Stomach (tissue), 9 donors: ENCODE results near the gene AGAP1. TPM values are rescaled to one million over a fixed set of nuclear protein-coding genes. Genes with fewer than 3 reads are reported as not detected.

Source experiments
- DNase-seq, 2 donors: peaks; one replicate each; pipeline versions ENCODE4 v3.0.0 to v3.0.0-alpha.2; 2013 to 2019
- H3K27ac ChIP-seq, 5 donors: fragments of 200-600 bp in 4 of 5; sonication (generic) in 4 of 5; one replicate each; pipeline ENCODE4 v1.5.1; 2013 to 2019; ENCODE audit warnings: mild to moderate bottlenecking in 1 of 5, moderate library complexity in 1 of 5
- H3K27me3 ChIP-seq, 3 donors: fragments of 200-600 bp; sonication (generic); one replicate each; pipeline ENCODE4 v1.5.1; 2017 to 2019; ENCODE audit warnings: mixed run types in 1 of 3
- H3K36me3 ChIP-seq, 4 donors: fragments of 200-600 bp; sonication (generic); 1 replicate in 3 of 4; 2 replicates in 1 of 4; pipeline ENCODE4 v1.5.1; 2016 to 2019
- H3K4me1 ChIP-seq, 4 donors: fragments of 200-600 bp; sonication (generic); one replicate each; pipeline ENCODE4 v1.5.1; 2016 to 2019
- H3K4me3 ChIP-seq, 4 donors: fragments of 200-600 bp; sonication (generic) in 3 of 4; one replicate each; pipeline ENCODE4 v1.5.1; 2016 to 2019; ENCODE audit warnings: mild to moderate bottlenecking in 1 of 4
- H3K9me3 ChIP-seq, 4 donors: fragments of 200-600 bp; sonication (generic); one replicate each; pipeline ENCODE4 v1.5.1; 2016 to 2019
- CTCF ChIP-seq, 7 experiments: fragments of 450-650 bp in 4 of 7; fragments of 200-600 bp in 3 of 7; sonication (generic) in 3 of 7; IDR thresholded peaks; one replicate each; pipeline ENCODE4 v1.5.1; 2016 to 2019; ENCODE audit warnings: antibody characterized with exemption in 7 of 7, control low read depth in 2 of 7, mild to moderate bottlenecking in 1 of 7
- EP300 ChIP-seq: sonication (generic); formaldehyde crosslinking; IDR thresholded peaks from one replicate; pipeline ENCODE4 v1.6.1; 2017; ENCODE audit warnings: antibody characterized with exemption
- POLR2A ChIP-seq, 4 donors: fragments of 450-650 bp; IDR thresholded peaks; one replicate each; pipeline ENCODE4 v1.6.1; 2016; ENCODE audit warnings: antibody characterized with exemption in 4 of 4, control low read depth in 2 of 4, mild to moderate bottlenecking in 1 of 4, moderate library complexity in 1 of 4
- POLR2AphosphoS5 ChIP-seq, 3 donors: sonication (generic); formaldehyde crosslinking; IDR thresholded peaks; one replicate each; pipeline ENCODE4 v1.6.1; 2016; ENCODE audit warnings: antibody characterized with exemption in 3 of 3
- WGBS, 5 donors: extraction: QIAGEN DNeasy Blood & Tissue Kit in 3 of 5; methylation state at CpG; one replicate each; pipeline versions ENCODE4 v1.1.5 to v1.1.7; 2013 to 2018; 5-methylcytosine and 5-hydroxymethylcytosine counted together
- intact Hi-C: fragments of 100-400 bp; cut with DNase I; formaldehyde crosslinking; loops from one replicate; pipeline ENCODE4 v1.15.1; 2023; ENCODE audit warnings: low total_unique reads
- polyA plus RNA-seq, 3 donors: library from polyadenylated mRNA; stranded (reverse); fragments of 200-250 nt; gene quantifications; one replicate each; pipeline ENCODE4 v1.2.3, GENCODE V29; 2013
- total RNA-seq, 5 donors: library from RNA; depleted of rRNA; stranded (reverse); fragments of >200 nt; gene quantifications; one replicate each; pipeline versions ENCODE4 v1.1.0 to v1.2.3, GENCODE V29; 2014 to 2016
- donor health status: healthy with polysubstance abuse.
- donor health status: Bipolar disorder and iron deficiency.
- donor health status: healthy.

Gene AGAP1
- total and polyA plus RNA-seq, 8 donors = 4.2 to 139 (median 35.0) TPM

GRCh38 chr2:235903782-235904584 lies 410.1 kb downstream of the AGAP1 start:
- Histone ChIP-seq H3K4me1 (peaks cover 0 to 6% (median 0%) of the 10 kb centered on the region in 4 donors), H3K9me3 (no peaks in the 10 kb centered on the region), H3K27me3 (no peaks in the 10 kb centered on the region), H3K4me3 (no peak overlapping the region), H3K36me3 (peaks cover 0 to 6% (median 5%) of the 10 kb centered on the region in 4 donors), H3K27ac (no peak overlapping the region)
- intact Hi-C loops = no loop called here
- 84 to 86% (median 85%) methylated on average over 21 of the region's 21 CpGs for WGBS, 5 donors
- no peak for DNase-seq
- no peak for TF ChIP-seq CTCF (IDR thresholded peaks at IDR 0.05)
- no peak for TF ChIP-seq POLR2A (IDR thresholded peaks at IDR 0.05)
- TF ChIP-seq EP300 = no peak
- no peak for TF ChIP-seq POLR2AphosphoS5 (IDR thresholded peaks at IDR 0.05)

- H3K36me3 ChIP-seq = peaks cover 0 to 11% (median 10%) of the 10 kb centered on the region in 4 donors
- no peak for TF ChIP-seq POLR2A (IDR thresholded peaks at IDR 0.05)
- WGBS, 5 donors = 70 to 80% (median 74%) methylated on average over 6 of the region's 6 CpGs
- DNase-seq = no peak
- no peak overlapping the region for H3K27ac ChIP-seq
- no peaks in the 10 kb centered on the region for H3K27me3 ChIP-seq
- intact Hi-C loops = no loop called here
- no peak overlapping the region for H3K4me3 ChIP-seq
- peaks cover 0 to 6% (median 0%) of the 10 kb centered on the region in 4 donors for H3K4me1 ChIP-seq
- no peaks in the 10 kb centered on the region for H3K9me3 ChIP-seq
Observed at GRCh38 chr2:235904585-235904931, 410.7 kb downstream of the AGAP1 start.

DNA sequence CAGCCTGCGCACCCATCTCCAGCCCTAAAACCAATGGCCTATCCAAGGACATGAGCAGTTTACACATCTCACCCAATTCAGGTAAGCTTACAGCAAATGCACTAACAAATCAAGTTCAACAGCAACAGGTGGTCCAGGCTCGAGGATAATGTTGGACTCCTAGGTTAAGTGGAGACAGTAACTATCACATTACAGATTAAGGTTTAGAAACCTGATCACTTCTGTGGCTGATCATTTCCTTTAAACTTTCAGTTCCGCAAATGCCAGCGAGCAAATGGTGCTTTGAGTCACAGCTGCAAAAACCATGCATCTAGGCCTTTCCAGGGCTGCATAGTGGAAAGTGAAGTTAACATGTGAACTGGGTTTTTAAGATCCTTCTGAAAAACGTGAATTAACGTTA lies 415.0 kb downstream of the AGAP1 start:
- 78 to 86% (median 84%) methylated on average over 6 of the region's 6 CpGs for WGBS, 5 donors
- Histone ChIP-seq H3K36me3 (peaks cover 0 to 41% (median 29%) of the 10 kb centered on the region in 4 donors), H3K27ac (no peak overlapping the region), H3K4me1 (peaks cover 0 to 6% (median 0%) of the 10 kb centered on the region in 4 donors), H3K27me3 (no peaks in the 10 kb centered on the region), H3K4me3 (no peak overlapping the region), H3K9me3 (no peaks in the 10 kb centered on the region)
- TF ChIP-seq POLR2AphosphoS5 (IDR thresholded peaks at IDR 0.05) (no peak), CTCF (IDR thresholded peaks at IDR 0.05) (no peak), POLR2A (IDR thresholded peaks at IDR 0.05) (no peak), EP300 (no peak)
- no peak for DNase-seq
- intact Hi-C loops = no loop called here

DNA sequence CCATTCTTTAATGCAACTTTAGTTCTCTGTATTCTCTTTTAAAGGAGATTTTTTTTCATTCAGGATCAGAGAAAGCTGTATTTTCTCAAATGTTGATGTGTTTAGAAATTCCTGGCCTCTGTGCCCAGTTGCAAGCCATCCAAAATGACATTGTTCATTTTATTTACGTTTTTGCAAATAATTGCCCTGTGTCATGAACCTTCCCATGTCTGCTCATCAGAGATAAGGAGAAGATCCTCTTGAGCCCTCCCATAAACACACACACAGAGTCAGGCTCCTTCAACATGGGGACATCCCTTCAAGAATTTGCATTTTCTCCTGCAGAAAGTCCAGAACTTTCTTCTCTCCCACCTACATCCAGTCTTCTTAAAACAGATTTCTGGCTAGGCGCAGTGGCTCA lies 415.5 kb downstream of the AGAP1 start:
- TF ChIP-seq POLR2A (IDR thresholded peaks at IDR 0.05) (no peak), POLR2AphosphoS5 (IDR thresholded peaks at IDR 0.05) (no peak), EP300 (no peak), CTCF (IDR thresholded peaks at IDR 0.05) (no peak)
- WGBS, 5 donors = 60 to 85% (median 73%) methylated on average over 2 of the region's 2 CpGs
- H3K4me3 ChIP-seq = no peak overlapping the region

DNA sequence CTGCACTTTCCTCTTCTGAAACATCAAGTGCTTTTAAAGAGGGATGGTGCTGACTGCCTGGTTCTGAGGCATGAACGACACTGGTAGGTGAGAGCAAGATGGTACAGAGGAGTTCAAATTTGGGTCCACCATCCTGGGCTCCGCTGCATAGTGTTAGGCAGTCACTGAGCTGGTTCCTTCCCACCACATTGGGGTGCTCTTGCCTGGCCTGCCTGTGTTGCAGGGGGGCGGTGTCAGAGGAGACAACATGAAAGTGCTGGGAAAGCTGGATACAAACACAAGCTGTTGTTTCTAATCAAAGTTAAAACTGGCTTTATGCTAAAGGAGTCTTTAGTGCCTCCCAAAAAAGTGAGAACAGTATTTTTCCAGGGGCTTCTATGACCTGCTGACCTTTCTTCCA lies 416.2 kb downstream of the AGAP1 start:
- Histone ChIP-seq H3K9me3 (no peaks in the 10 kb centered on the region), H3K27ac (no peak overlapping the region), H3K4me3 (no peak overlapping the region), H3K4me1 (peaks cover 0 to 6% (median 0%) of the 10 kb centered on the region in 4 donors), H3K27me3 (no peaks in the 10 kb centered on the region), H3K36me3 (peaks cover 0 to 53% (median 40%) of the 10 kb centered on the region in 4 donors)
- 83 to 96% (median 91%) methylated on average over 3 of the region's 3 CpGs for WGBS, 5 donors
- intact Hi-C loops = no loop called here
- no peak for TF ChIP-seq POLR2AphosphoS5 (IDR thresholded peaks at IDR 0.05)
- no peak for TF ChIP-seq CTCF (IDR thresholded peaks at IDR 0.05)
- no peak for TF ChIP-seq POLR2A (IDR thresholded peaks at IDR 0.05)
- no peak for TF ChIP-seq EP300
- DNase-seq = no peak

More for the DNA sequence above, 415.5 kb downstream of the AGAP1 start:
- H3K9me3 ChIP-seq = no peaks in the 10 kb centered on the region
- H3K36me3 ChIP-seq = peaks cover 0 to 46% (median 33%) of the 10 kb centered on the region in 4 donors
- intact Hi-C loops = no loop called here
- no peak for DNase-seq
- peaks cover 0 to 6% (median 0%) of the 10 kb centered on the region in 4 donors for H3K4me1 ChIP-seq
- no peak overlapping the region for H3K27ac ChIP-seq
- H3K27me3 ChIP-seq = no peaks in the 10 kb centered on the region
